K562 (cell line): ENCODE results near the gene LIMK1. TPM values are rescaled to one million over a fixed set of nuclear protein-coding genes. Genes with fewer than 3 reads are reported as not detected.

ENCODE experiments used
- ATAC-seq: fragments of 200-7000 bp; cut with Tn5 transposase; 3 replicates; pipeline ENCODE4 v1.9.1; 2020; ENCODE audit warnings: moderate library complexity
- BruUV-seq: library from RNA; stranded (reverse); fragments of 400-500 nt; replicated peaks from 2 replicates; lab custom pipeline; 2021; lab: Mats Ljungman, UMichigan
- CTCF ChIA-PET: fragments of 300-600 bp; formaldehyde crosslinking; extraction: SDS; loops from one replicate; lab custom pipeline; 2021; ENCODE audit warnings: low intra/inter-chr PET ratio; lab: Yijun Ruan, JAX
- POLR2A ChIA-PET: fragments of 300-600, 350-650 bp; sonication (Branson Sonifier 250); formaldehyde crosslinking; extraction: SDS; loops from one replicate; lab custom pipeline; 2021; ENCODE audit warnings: antibody characterized with exemption, inconsistent platforms; lab: Yijun Ruan, JAX
- DNase-seq, 4 experiments: peaks; one replicate each; pipeline versions ENCODE4 v3.0.0 to v3.0.0-alpha.2; 2011 to 2018; ENCODE audit warnings: low spot score in 3 of 4, mixed read lengths in 3 of 4; ENCODE audit errors: extremely low read depth in 1 of 4
- FAIRE-seq: peaks from 2 replicates; lab custom pipeline; 2011; peaks lifted over from hg19 to GRCh38; lab: Jason Lieb, UNC
- H2AFZ ChIP-seq: 2 replicates; pipeline ENCODE4 v1.6.0; 2011; ENCODE audit warnings: low read depth, low read length, control low read depth, inconsistent platforms
- H3K27ac ChIP-seq: fragments of 200-600 bp; 3 replicates; pipeline ENCODE4 v1.8.0; 2011; ENCODE audit warnings: low read depth, mild to moderate bottlenecking, control low read depth, inconsistent platforms, low read length, moderate library complexity, mixed read lengths; ENCODE audit errors: extremely low read depth
- H3K27me3 ChIP-seq, 2 experiments: fragments of 300-600 bp in 1 of 2; 2 replicates in 1 of 2; 3 replicates in 1 of 2; pipeline versions ENCODE4 v1.6.0 to v1.8.0; 2011; ENCODE audit warnings: inconsistent platforms in 2 of 2, low read length in 2 of 2, mild to moderate bottlenecking in 1 of 2, mixed read lengths in 1 of 2, moderate library complexity in 1 of 2; ENCODE audit not compliant: control insufficient read depth in 2 of 2, insufficient read depth in 2 of 2
- H3K36me3 ChIP-seq: fragments of 300-600 bp; 3 replicates; pipeline ENCODE4 v1.8.0; 2011; ENCODE audit warnings: mild to moderate bottlenecking, low read length, inconsistent platforms; ENCODE audit not compliant: control insufficient read depth, insufficient read depth
- H3K4me1 ChIP-seq, 2 experiments: fragments of 200-600 bp in 1 of 2; replicated peaks in 1 of 2; 2 replicates in 1 of 2; 3 replicates in 1 of 2; pipeline versions ENCODE4 v1.5.1 to v1.8.0; 2011; ENCODE audit warnings: inconsistent platforms in 2 of 2, low read length in 2 of 2, mild to moderate bottlenecking in 1 of 2, mixed read lengths in 1 of 2, moderate library complexity in 1 of 2; ENCODE audit not compliant: control insufficient read depth in 2 of 2, insufficient read depth in 2 of 2
- H3K4me2 ChIP-seq: 2 replicates; pipeline ENCODE4 v1.6.1; 2011; ENCODE audit warnings: low read length, control low read depth, inconsistent platforms, mixed read lengths; ENCODE audit not compliant: insufficient read depth
- H3K4me3 ChIP-seq: fragments of 200-600 bp; sonication (generic), shearing (Covaris generic); 2 replicates; pipeline ENCODE4 v1.5.1; 2016; ENCODE audit warnings: control low read depth, inconsistent platforms
- H3K79me2 ChIP-seq: fragments of 200-600 bp; 3 replicates; pipeline ENCODE4 v1.8.0; 2011; ENCODE audit warnings: low read length, inconsistent platforms; ENCODE audit not compliant: control insufficient read depth, insufficient read depth
- H3K9ac ChIP-seq, 2 experiments: 2 replicates each; pipeline versions ENCODE4 v1.6.0 to v1.6.1; 2011; ENCODE audit warnings: low read depth in 2 of 2, low read length in 2 of 2, control low read depth in 1 of 2, inconsistent platforms in 1 of 2, mild to moderate bottlenecking in 1 of 2, mixed read lengths in 1 of 2; ENCODE audit not compliant: insufficient read depth in 1 of 2
- H3K9me1 ChIP-seq: one replicate; pipeline ENCODE4 v1.6.0; 2011; ENCODE audit warnings: inconsistent platforms, mild to moderate bottlenecking, low read length, moderate library complexity; ENCODE audit not compliant: control insufficient read depth, insufficient read depth
- H3K9me3 ChIP-seq: replicated peaks from 2 replicates; pipeline ENCODE4 v1.5.1; 2011; ENCODE audit warnings: low read depth, low read length, inconsistent platforms; ENCODE audit not compliant: control insufficient read depth, insufficient read depth
- H4K20me1 ChIP-seq: replicated peaks from 2 replicates; pipeline ENCODE4 v1.6.1; 2011; ENCODE audit warnings: low read length, inconsistent platforms, mixed read lengths; ENCODE audit not compliant: control insufficient read depth, insufficient read depth
- ARNT ChIP-seq, 2 experiments: fragments of 450-650 bp; IDR thresholded peaks; 2 replicates each; pipeline ENCODE4 v1.6.1; 2016; ENCODE audit warnings: mild to moderate bottlenecking in 1 of 2
- DPF2 ChIP-seq: fragments of 450-650 bp; IDR thresholded peaks from 2 replicates; pipeline ENCODE4 v1.6.1; 2016
- KLF16 ChIP-seq: IDR thresholded peaks from 2 replicates; pipeline ENCODE4 v1.6.1; 2016; ENCODE audit warnings: antibody characterized with exemption
- ZNF24 ChIP-seq: fragments of 450-650 bp; IDR thresholded peaks from 2 replicates; pipeline ENCODE4 v1.6.1; 2016
- WGBS: fragments of 100-300 bp; shearing (Covaris generic); methylation state at CpG from one replicate; pipeline ENCODE4 v1.1.6; 2016; ENCODE audit warnings: low coverage, mixed read lengths; ENCODE audit not compliant: insufficient coverage; ENCODE audit errors: missing lambda C conversion rate; 5-methylcytosine and 5-hydroxymethylcytosine counted together
- in situ Hi-C: fragments of 300-500 bp; cut with MboI; formaldehyde crosslinking; loops from 4 replicates; pipeline ENCODE4 v1.15.0; 2018; ENCODE audit warnings: inconsistent platforms, mixed read lengths
- intact Hi-C: fragments of 100-400 bp; cut with micrococcal nuclease; formaldehyde crosslinking; loops from 2 replicates; pipeline ENCODE4 v1.14.2; 2022
- polyA plus RNA-seq, 8 experiments: library from polyadenylated mRNA; depleted of rRNA in 4 of 8; stranded (reverse) in 5 of 8; unstranded in 3 of 8; fragments of >200 nt; fragmentation: Nextera tagmentation in 2 of 8; fragmentation: Illumina TruSeq in 1 of 8; extraction: Ambion mirVana in 2 of 8; extraction: Trizol in 1 of 8; gene quantifications; 2 replicates each; pipeline versions ENCODE4 v1.2.1 to v1.2.3, GENCODE V29; 2011 to 2014; ENCODE audit warnings: inconsistent platforms in 1 of 8, missing spikeins in 1 of 8
- total RNA-seq, 7 experiments: library from RNA; depleted of rRNA in 6 of 7; stranded (reverse); fragments of >200 nt in 6 of 7; fragmentation: Illumina TruSeq in 2 of 7; extraction: Trizol in 2 of 7; gene quantifications; 2 replicates each; pipeline versions ENCODE4 v1.2.1 to v1.2.3, GENCODE V29; 2011 to 2021; ENCODE audit warnings: low replicate concordance in 1 of 7
- TF ChIP-seq, protein P1 (sequence below): sonication (generic); formaldehyde crosslinking; IDR thresholded peaks from 2 replicates; pipeline ENCODE4 v1.8.0; 2023; ENCODE audit warnings: mild to moderate bottlenecking, missing genetic modification reagents

Gene LIMK1
- total and polyA plus RNA-seq, 9 of the 15 experiments (the other 6 are each of a cell fraction or from before 2014, with no cell fraction given), result 0.14 to 30.0 (median 15.9) TPM

DNA sequence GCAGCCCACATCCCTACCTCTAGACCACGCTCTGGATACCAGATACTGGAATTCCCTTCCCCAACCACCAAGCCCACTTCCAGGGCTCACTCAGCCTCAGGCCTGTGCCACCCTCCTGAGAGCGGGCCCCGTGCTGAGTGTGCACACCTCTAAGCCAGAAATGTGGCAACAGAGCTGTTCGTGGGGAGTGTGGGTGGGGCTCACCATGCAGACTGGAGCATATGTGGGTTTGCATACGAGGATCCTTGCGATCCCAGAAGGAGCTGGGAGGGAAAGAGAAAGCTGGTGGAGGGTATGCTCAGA is 13.0 kb upstream of the LIMK1 start:
- WGBS, result 21% methylated on average over 6 of the region's 6 CpGs
- in situ Hi-C loops, result no loop called here

More for the DNA sequence above, 13.0 kb upstream of the LIMK1 start:
- no peak overlapping the region for H3K27ac ChIP-seq
- CTCF ChIA-PET, result interaction anchor here (0.6 to 1.6 kb wide), 4 partner anchors 95 to 331 kb away, joined by 3 to 4 read pairs (median 4); no protein-coding TSS in a partner anchor
- H2AFZ ChIP-seq, result peak overlapping the region; percentile 12; the same call in 1 of the 2 replicates
- no TSS peak for BruUV-seq
- no peaks in the 10 kb centered on the region for H4K20me1 ChIP-seq
- peaks cover 0 to 7% of the 10 kb centered on the region in 2 experiments; a peak in 2 of 5 replicates for H3K4me1 ChIP-seq
- DNase-seq (peak in 1 of 4 experiments; percentile 5), ATAC-seq (no peak), FAIRE-seq (no peak)
- no peaks in the 10 kb centered on the region for H3K79me2 ChIP-seq
- intact Hi-C loops, result no loop called here
- H3K27me3 ChIP-seq, result peaks cover 0 to 10% of the 10 kb centered on the region in 2 experiments; a peak in 1 of 5 replicates
- POLR2A ChIA-PET, result interaction anchor here (1.1 kb wide), 1 partner anchor 94 kb away, joined by 3 read pairs; no protein-coding TSS in a partner anchor
- no peaks in the 10 kb centered on the region for H3K9me3 ChIP-seq
- H3K9ac ChIP-seq, result 0 out of 4 replicates have a peak overlapping the region, but pooled peaks of 1 of the 2 experiments have one; percentile 28
- H3K4me2 ChIP-seq, result no peak overlapping the region
- no peaks in the 10 kb centered on the region for H3K36me3 ChIP-seq
- no peaks in the 10 kb centered on the region for H3K9me1 ChIP-seq
- no peak overlapping the region for H3K4me3 ChIP-seq
- TF ChIP-seq ZNF24 (no peak), KLF16 (no peak), ARNT (IDR thresholded peaks at IDR 0.05) (no peak), DPF2 (no peak)
- TF ChIP-seq, protein P1, sequence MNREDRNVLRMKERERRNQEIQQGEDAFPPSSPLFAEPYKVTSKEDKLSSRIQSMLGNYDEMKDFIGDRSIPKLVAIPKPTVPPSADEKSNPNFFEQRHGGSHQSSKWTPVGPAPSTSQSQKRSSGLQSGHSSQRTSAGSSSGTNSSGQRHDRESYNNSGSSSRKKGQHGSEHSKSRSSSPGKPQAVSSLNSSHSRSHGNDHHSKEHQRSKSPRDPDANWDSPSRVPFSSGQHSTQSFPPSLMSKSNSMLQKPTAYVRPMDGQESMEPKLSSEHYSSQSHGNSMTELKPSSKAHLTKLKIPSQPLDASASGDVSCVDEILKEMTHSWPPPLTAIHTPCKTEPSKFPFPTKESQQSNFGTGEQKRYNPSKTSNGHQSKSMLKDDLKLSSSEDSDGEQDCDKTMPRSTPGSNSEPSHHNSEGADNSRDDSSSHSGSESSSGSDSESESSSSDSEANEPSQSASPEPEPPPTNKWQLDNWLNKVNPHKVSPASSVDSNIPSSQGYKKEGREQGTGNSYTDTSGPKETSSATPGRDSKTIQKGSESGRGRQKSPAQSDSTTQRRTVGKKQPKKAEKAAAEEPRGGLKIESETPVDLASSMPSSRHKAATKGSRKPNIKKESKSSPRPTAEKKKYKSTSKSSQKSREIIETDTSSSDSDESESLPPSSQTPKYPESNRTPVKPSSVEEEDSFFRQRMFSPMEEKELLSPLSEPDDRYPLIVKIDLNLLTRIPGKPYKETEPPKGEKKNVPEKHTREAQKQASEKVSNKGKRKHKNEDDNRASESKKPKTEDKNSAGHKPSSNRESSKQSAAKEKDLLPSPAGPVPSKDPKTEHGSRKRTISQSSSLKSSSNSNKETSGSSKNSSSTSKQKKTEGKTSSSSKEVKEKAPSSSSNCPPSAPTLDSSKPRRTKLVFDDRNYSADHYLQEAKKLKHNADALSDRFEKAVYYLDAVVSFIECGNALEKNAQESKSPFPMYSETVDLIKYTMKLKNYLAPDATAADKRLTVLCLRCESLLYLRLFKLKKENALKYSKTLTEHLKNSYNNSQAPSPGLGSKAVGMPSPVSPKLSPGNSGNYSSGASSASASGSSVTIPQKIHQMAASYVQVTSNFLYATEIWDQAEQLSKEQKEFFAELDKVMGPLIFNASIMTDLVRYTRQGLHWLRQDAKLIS (CRISPR knock-in tag), result no peak
